Heart right ventricle (tissue), 16 donors: ENCODE results near the gene OLIG2. TPM values are rescaled to one million over a fixed set of nuclear protein-coding genes. Genes with fewer than 3 reads are reported as not detected.
A peak's percentile ranks its signal among the peaks of the same experiment; 100 is the strongest.

Source experiments
- ATAC-seq, 8 donors: fragments of 200-7000 bp; cut with Tn5 transposase; one replicate each; pipeline ENCODE4 v1.9.1; 2020; ENCODE audit warnings: mild to moderate bottlenecking in 8 of 8, moderate library complexity in 8 of 8, moderate number of reproducible peaks in 1 of 8
- DNase-seq, 2 donors: peaks; one replicate each; pipeline ENCODE4 v3.0.0-alpha.2; 2020
- H3K27ac ChIP-seq, 10 donors: fragments of 200-600 bp; sonication (generic) in 2 of 10; one replicate each; pipeline versions ENCODE4 v1.5.0 to v1.8.0; 2020 to 2022; ENCODE audit warnings: mild to moderate bottlenecking in 3 of 10
- H3K27me3 ChIP-seq, 7 donors: fragments of 200-600 bp; one replicate each; pipeline ENCODE4 v1.8.0; 2021 to 2022; ENCODE audit warnings: mild to moderate bottlenecking in 2 of 7
- H3K36me3 ChIP-seq, 9 donors: fragments of 200-600 bp; sonication (generic) in 1 of 9; one replicate each; pipeline versions ENCODE4 v1.5.0 to v1.8.0; 2020 to 2022; ENCODE audit warnings: mild to moderate bottlenecking in 2 of 9
- H3K4me1 ChIP-seq, 9 donors: fragments of 200-600 bp; sonication (generic) in 1 of 9; one replicate each; pipeline versions ENCODE4 v1.5.0 to v1.8.0; 2020 to 2022; ENCODE audit warnings: mild to moderate bottlenecking in 4 of 9
- H3K4me3 ChIP-seq, 10 donors: fragments of 200-600 bp; sonication (generic) in 2 of 10; one replicate each; pipeline versions ENCODE4 v1.5.0 to v1.8.0; 2020 to 2022; ENCODE audit warnings: mild to moderate bottlenecking in 7 of 10, moderate library complexity in 2 of 10
- H3K9me3 ChIP-seq, 11 donors: fragments of 200-600 bp in 10 of 11; sonication (generic) in 2 of 11; one replicate each; pipeline versions ENCODE4 v1.5.0 to v1.8.0; 2013 to 2022; ENCODE audit warnings: mild to moderate bottlenecking in 2 of 11, control low read depth in 1 of 11, moderate library complexity in 1 of 11
- WGBS, 2 donors: extraction: QIAGEN DNeasy Blood & Tissue Kit; methylation state at CpG; one replicate each; pipeline ENCODE4 v1.1.7; 2013; ENCODE audit warnings: inconsistent platforms in 1 of 2; 5-methylcytosine and 5-hydroxymethylcytosine counted together
- intact Hi-C, 10 donors: fragments of 100-400 bp; cut with DNase I; formaldehyde crosslinking; loops; one replicate each; pipeline versions ENCODE4 v1.11.1 to v1.14.2; 2022
- polyA plus RNA-seq, 2 donors: library from polyadenylated mRNA; stranded (reverse); fragments of 200-250 nt; gene quantifications; one replicate each; pipeline ENCODE4 v1.2.3, GENCODE V29; 2013
- total RNA-seq, 10 donors: library from RNA; stranded (reverse); fragmentation: NEBNext Ultra II Directional in 3 of 10; extraction: Animal tissue kit (Norgen Biotek cat#: 25700) in 3 of 10; gene quantifications; one replicate each; pipeline versions ENCODE4 v1.2.1 to v1.2.4, GENCODE V29; 2021 to 2023
- TF ChIP-seq, protein P1 (sequence below), 9 donors: fragments of 200-600 bp; sonication (generic) in 2 of 9; IDR thresholded peaks; one replicate each; pipeline versions ENCODE4 v1.5.0 to v1.8.0; 2021 to 2022; ENCODE audit warnings: antibody characterized with exemption in 9 of 9, mild to moderate bottlenecking in 5 of 9, moderate library complexity in 1 of 9
- donor health status: Arrhythmogenic right ventricular cardiomyopathy.
- donor health status: ischemic (EF 13 %, LVEDD 7.1; RV severe dilation, severe dysfunction).
- donor health status: healthy with polysubstance abuse.
- donor health status: DM: no; HTN: yes; CAD: no.
- donor health status: DM: no; HTN: no; CAD: no.
- donor health status: ischemic (EF 25% LVEDD 6.9; RV normal size, moderate dysfunction).
- donor health status: ischemic (EF 25% LVEDD 5.7; RV mildly dilated, moderate dysfunction).
- donor health status: healthy.
- donor health status: DM: yes; HTN: yes; CAD: no.
- donor health status: Ischemic cardiomyopathy.
- donor health status: ischemic (EF 35%, LVEDD 5.7; RV mildly dilated, moderate dysfunction).
- donor health status: nonischemic (EF 11% LVEDD 7.7; RV severe dilation, severe dysfunction).
- donor health status: DM: yes; HTN: yes; CAD: no.
- donor health status: PGD.
- donor health status: ischemic (EF 29% LVEDD 5.4; RV normal size, mild dysfunction).
- donor health status: nonischemic (EF 23%, LVEDD 6.1; RV moderate dilation, normal function).

The OLIG2 gene
- total and polyA plus RNA-seq, 12 donors = not detected

DNA sequence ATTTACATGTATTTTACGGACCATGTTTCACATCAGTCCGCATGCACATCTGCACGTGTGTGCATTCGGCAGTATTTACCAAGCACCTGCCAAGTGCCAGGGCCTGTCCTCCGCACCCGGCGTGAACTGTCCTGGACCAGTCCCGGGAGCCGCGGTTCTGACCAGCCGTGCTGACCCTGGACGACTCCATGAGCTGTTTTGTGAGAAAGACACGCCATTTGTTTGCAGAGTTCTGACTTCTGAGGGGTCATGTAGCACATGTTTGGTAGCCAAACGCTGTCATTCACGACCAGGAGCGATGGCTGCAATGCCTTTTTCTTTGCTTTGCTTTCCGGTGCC, 3.3 kb upstream of the OLIG2 start:
- Histone ChIP-seq H3K9me3 (no peaks in the 10 kb centered on the region), H3K27ac (no peak overlapping the region), H3K4me1 (peaks cover 2 to 65% (median 33%) of the 10 kb centered on the region in 9 donors), H3K27me3 (peaks cover 36 to 100% (median 99%) of the 10 kb centered on the region in 7 donors), H3K4me3 (peak overlapping the region in 1 of 10 donors; percentile 27), H3K36me3 (peaks cover 0 to 6% (median 0%) of the 10 kb centered on the region in 9 donors)
- intact Hi-C loops = no loop called here
- ATAC-seq = no peak
- WGBS, 2 donors = 7% methylated on average over 17 of the region's 17 CpGs
- TF ChIP-seq, protein P1, sequence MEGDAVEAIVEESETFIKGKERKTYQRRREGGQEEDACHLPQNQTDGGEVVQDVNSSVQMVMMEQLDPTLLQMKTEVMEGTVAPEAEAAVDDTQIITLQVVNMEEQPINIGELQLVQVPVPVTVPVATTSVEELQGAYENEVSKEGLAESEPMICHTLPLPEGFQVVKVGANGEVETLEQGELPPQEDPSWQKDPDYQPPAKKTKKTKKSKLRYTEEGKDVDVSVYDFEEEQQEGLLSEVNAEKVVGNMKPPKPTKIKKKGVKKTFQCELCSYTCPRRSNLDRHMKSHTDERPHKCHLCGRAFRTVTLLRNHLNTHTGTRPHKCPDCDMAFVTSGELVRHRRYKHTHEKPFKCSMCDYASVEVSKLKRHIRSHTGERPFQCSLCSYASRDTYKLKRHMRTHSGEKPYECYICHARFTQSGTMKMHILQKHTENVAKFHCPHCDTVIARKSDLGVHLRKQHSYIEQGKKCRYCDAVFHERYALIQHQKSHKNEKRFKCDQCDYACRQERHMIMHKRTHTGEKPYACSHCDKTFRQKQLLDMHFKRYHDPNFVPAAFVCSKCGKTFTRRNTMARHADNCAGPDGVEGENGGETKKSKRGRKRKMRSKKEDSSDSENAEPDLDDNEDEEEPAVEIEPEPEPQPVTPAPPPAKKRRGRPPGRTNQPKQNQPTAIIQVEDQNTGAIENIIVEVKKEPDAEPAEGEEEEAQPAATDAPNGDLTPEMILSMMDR (IDR thresholded peaks at IDR 0.05) = no peak
- DNase-seq = no peak

DNA sequence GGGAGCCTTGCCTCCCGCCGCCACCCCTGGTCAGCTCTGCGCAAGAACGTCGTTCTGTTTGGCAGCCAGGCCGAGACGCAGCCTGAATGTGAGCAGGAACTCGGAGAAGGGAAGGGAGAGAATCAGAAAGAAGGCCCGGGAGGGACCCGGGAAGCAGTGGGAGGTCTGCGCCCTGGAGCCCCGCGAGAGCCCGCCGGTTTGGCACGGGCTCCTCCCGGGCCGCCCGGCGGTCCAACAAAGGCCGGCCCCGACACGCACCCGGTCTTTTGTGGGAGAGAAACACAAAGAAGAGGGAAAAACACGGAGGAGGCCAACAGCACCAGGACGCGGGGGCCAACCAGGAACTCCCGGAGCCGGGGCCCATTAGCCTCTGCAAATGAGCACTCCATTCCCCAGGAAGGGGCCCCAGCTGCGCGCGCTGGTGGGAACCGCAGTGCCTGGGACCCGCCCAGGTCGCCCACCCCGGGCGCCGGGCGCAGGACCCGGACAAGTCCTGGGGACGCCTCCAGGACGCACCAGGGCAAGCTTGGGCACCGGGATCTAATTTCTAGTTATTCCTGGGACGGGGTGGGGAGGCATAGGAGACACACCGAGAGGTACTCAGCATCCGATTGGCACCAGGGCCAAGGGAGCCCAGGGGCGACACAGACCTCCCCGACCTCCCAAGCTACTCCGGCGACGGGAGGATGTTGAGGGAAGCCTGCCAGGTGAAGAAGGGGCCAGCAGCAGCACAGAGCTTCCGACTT, 2.7 kb upstream of the OLIG2 start:
- H3K9me3 ChIP-seq = no peaks in the 10 kb centered on the region
- TF ChIP-seq, protein P1 (IDR thresholded peaks at IDR 0.05) = no peak
- H3K27me3 ChIP-seq = peaks cover 41 to 100% (median 100%) of the 10 kb centered on the region in 7 donors
- peaks cover 2 to 70% (median 33%) of the 10 kb centered on the region in 9 donors for H3K4me1 ChIP-seq
- no peak overlapping the region for H3K27ac ChIP-seq
- intact Hi-C loops = no loop called here
- DNase-seq (no peak), ATAC-seq (no peak)
- peaks cover 0 to 6% (median 0%) of the 10 kb centered on the region in 9 donors for H3K36me3 ChIP-seq
- 1% methylated on average over 52 of the region's 52 CpGs for WGBS, 2 donors
- peak overlapping the region in 3 of 10 donors; percentile 3 to 27 (median 14) for H3K4me3 ChIP-seq

GRCh38 chr21:33023574-33024200, 2.0 kb upstream of the OLIG2 start:
- TF ChIP-seq, protein P1 (IDR thresholded peaks at IDR 0.05) = no peak
- H3K36me3 ChIP-seq = peaks cover 0 to 6% (median 0%) of the 10 kb centered on the region in 9 donors
- DNase-seq (no peak), ATAC-seq (no peak)
- intact Hi-C loops = no loop called here
- peaks cover 43 to 100% (median 100%) of the 10 kb centered on the region in 7 donors for H3K27me3 ChIP-seq
- peaks cover 2 to 77% (median 37%) of the 10 kb centered on the region in 9 donors for H3K4me1 ChIP-seq
- H3K4me3 ChIP-seq = peak overlapping the region in 3 of 10 donors; percentile 3 to 27 (median 10)
- WGBS, 2 donors = 2 to 3% methylated on average over 49 of the region's 49 CpGs
- no peaks in the 10 kb centered on the region for H3K9me3 ChIP-seq
- no peak overlapping the region for H3K27ac ChIP-seq

DNA sequence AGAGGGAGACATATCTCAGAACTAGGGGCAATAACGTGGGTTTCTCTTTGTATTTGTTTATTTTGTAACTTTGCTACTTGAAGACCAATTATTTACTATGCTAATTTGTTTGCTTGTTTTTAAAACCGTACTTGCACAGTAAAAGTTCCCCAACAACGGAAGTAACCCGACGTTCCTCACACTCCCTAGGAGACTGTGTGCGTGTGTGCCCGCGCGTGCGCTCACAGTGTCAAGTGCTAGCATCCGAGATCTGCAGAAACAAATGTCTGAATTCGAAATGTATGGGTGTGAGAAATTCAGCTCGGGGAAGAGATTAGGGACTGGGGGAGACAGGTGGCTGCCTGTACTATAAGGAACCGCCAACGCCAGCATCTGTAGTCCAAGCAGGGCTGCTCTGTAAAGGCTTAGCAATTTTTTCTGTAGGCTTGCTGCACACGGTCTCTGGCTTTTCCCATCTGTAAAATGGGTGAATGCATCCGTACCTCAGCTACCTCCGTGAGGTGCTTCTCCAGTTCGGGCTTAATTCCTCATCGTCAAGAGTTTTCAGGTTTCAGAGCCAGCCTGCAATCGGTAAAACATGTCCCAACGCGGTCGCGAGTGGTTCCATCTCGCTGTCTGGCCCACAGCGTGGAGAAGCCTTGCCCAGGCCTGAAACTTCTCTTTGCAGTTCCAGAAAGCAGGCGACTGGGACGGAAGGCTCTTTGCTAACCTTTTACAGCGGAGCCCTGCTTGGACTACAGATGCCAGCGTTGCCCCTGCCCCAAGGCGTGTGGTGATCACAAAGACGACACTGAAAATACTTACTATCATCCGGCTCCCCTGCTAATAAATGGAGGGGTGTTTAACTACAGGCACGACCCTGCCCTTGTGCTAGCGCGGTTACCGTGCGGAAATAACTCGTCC, 1.3 kb upstream of the OLIG2 start:
- no peak overlapping the region for H3K27ac ChIP-seq
- peak overlapping the region in 1 of 10 donors; percentile 27 for H3K4me3 ChIP-seq
- intact Hi-C loops = no loop called here
- DNase-seq (no peak), ATAC-seq (no peak)
- peaks cover 47 to 100% (median 100%) of the 10 kb centered on the region in 7 donors for H3K27me3 ChIP-seq
- H3K36me3 ChIP-seq = peaks cover 0 to 6% (median 0%) of the 10 kb centered on the region in 9 donors
- H3K9me3 ChIP-seq = no peaks in the 10 kb centered on the region
- WGBS, 2 donors = 4 to 5% methylated on average over 40 of the region's 40 CpGs
- H3K4me1 ChIP-seq = peaks cover 2 to 83% (median 44%) of the 10 kb centered on the region in 9 donors
- TF ChIP-seq, protein P1 (IDR thresholded peaks at IDR 0.05) = no peak
